ENCODE measurements around the gene OR6N2.

The OR6N2 gene

GRCh38 chr1:158754420-158754819 lies 26.6 kb downstream of the OR6N2 start, which contains the start of gene OR6K6:
TSS of gene OR6K6 (plus strand) at chr1:158754720. CDS start at chr1:158754888, 168 bp downstream.
- DNase-seq (ENCODE audit: low read depth in 2 of 2): no peak

- no peak for DNase-seq (ENCODE audit: low read depth in 2 of 2)
Measured at GRCh38 chr1:158752155-158752712, 28.8 kb downstream of the OR6N2 start.

- no peak for DNase-seq (ENCODE audit: low read depth in 2 of 2)
Measured at GRCh38 chr1:158735848-158736247, 45.2 kb downstream of the OR6N2 start.

GRCh38 chr1:158732524-158732923 lies 48.5 kb downstream of the OR6N2 start:
- DNase-seq (ENCODE audit: low read depth in 2 of 2): no peak

- DNase-seq (ENCODE audit: low read depth in 2 of 2): no peak
Measured at GRCh38 chr1:158731707-158732106, 49.3 kb downstream of the OR6N2 start.

GRCh38 chr1:158730453-158730852 lies 50.6 kb downstream of the OR6N2 start:
- DNase-seq (ENCODE audit: low read depth in 2 of 2): no peak

- no peak for DNase-seq (ENCODE audit: low read depth in 2 of 2)
Measured at GRCh38 chr1:158728510-158729225, 52.3 kb downstream of the OR6N2 start.

GRCh38 chr1:158724442-158724841 lies 56.6 kb downstream of the OR6N2 start:
- DNase-seq (ENCODE audit: low read depth in 2 of 2): no peak

All from stimulated activated CD8-positive, alpha-beta memory T cell treated with anti-CD3 and anti-CD28 coated beads, Interleukin-15, amount 100 ng/mL, for 4 hours (primary cell).